HepG2 (cell line): ENCODE measurements around the gene PLEKHG2. TPM values are rescaled to one million over a fixed set of nuclear protein-coding genes. Genes with fewer than 3 reads are reported as not detected.

Experiments
- ATAC-seq: fragments of 200-7000 bp; cut with Tn5 transposase; 3 replicates; pipeline ENCODE4 v1.9.1; 2020; ENCODE audit warnings: mild to moderate bottlenecking, moderate library complexity
- BruUV-seq: library from RNA; stranded (reverse); fragments of 400-500 nt; replicated peaks from 2 replicates; lab custom pipeline; 2021; lab: Mats Ljungman, UMichigan
- CTCF ChIA-PET: fragments of 300-600 bp; formaldehyde crosslinking; extraction: SDS; loops from one replicate; lab custom pipeline; 2021; ENCODE audit warnings: low total read pairs, inconsistent platforms, low intra/inter-chr PET ratio; lab: Yijun Ruan, JAX
- POLR2A ChIA-PET: fragments of 350-600 bp; sonication (Branson Sonifier 250); formaldehyde crosslinking; loops from one replicate; lab custom pipeline; 2020; ENCODE audit warnings: antibody characterized with exemption, inconsistent platforms; lab: Yijun Ruan, JAX
- DNase-seq: peaks from one replicate; pipeline ENCODE4 v3.0.0-alpha.2; 2015; ENCODE audit warnings: low spot score
- FAIRE-seq: peaks from 3 replicates; lab custom pipeline; 2011; peaks lifted over from hg19 to GRCh38; lab: Jason Lieb, UNC
- H2AFZ ChIP-seq: one replicate; pipeline ENCODE4 v1.6.1; 2011; ENCODE audit warnings: low read length, inconsistent platforms
- H3K27ac ChIP-seq: fragments of 300-600 bp; 3 replicates; pipeline ENCODE4 v1.8.0; 2011; ENCODE audit warnings: mixed run types, mild to moderate bottlenecking, mixed read lengths, low read length, inconsistent platforms; ENCODE audit not compliant: insufficient read depth; ENCODE audit errors: extremely low read length
- H3K27me3 ChIP-seq, 2 experiments: fragments of 200-600 bp in 1 of 2; 2 replicates in 1 of 2; 3 replicates in 1 of 2; pipeline versions ENCODE4 v1.6.0 to v1.8.0; 2011; ENCODE audit warnings: low read length in 2 of 2, mild to moderate bottlenecking in 2 of 2, moderate library complexity in 2 of 2, inconsistent platforms in 1 of 2; ENCODE audit not compliant: insufficient read depth in 2 of 2, control insufficient read depth in 1 of 2
- H3K36me3 ChIP-seq, 2 experiments: fragments of 200-600 bp in 1 of 2; replicated peaks in 1 of 2; 2 replicates in 1 of 2; 3 replicates in 1 of 2; pipeline versions ENCODE4 v1.5.1 to v1.8.0; 2011; ENCODE audit warnings: low read length in 2 of 2, inconsistent platforms in 1 of 2; ENCODE audit not compliant: insufficient read depth in 2 of 2, control insufficient read depth in 1 of 2
- H3K4me1 ChIP-seq: 2 replicates; pipeline ENCODE4 v1.5.1; 2012; ENCODE audit warnings: low read length, inconsistent platforms; ENCODE audit not compliant: insufficient read depth
- H3K4me2 ChIP-seq: 2 replicates; pipeline ENCODE4 v1.6.0; 2011; ENCODE audit warnings: low read depth, low read length, inconsistent platforms
- H3K4me3 ChIP-seq, 3 experiments: fragments of 200-600 bp in 1 of 3; sonication (generic), shearing (Covaris generic) in 1 of 3; replicated peaks in 1 of 3; 2 replicates each; pipeline ENCODE4 v1.5.1; 2011 to 2016; ENCODE audit warnings: low read length in 3 of 3, inconsistent platforms in 2 of 3, low read depth in 2 of 3, mild to moderate bottlenecking in 2 of 3, control low read depth in 1 of 3, mixed read lengths in 1 of 3; ENCODE audit not compliant: insufficient read depth in 1 of 3
- H3K79me2 ChIP-seq: one replicate; pipeline ENCODE4 v1.6.1; 2011; ENCODE audit warnings: low read length, inconsistent platforms; ENCODE audit not compliant: insufficient read depth
- H3K9ac ChIP-seq: 2 replicates; pipeline ENCODE4 v1.6.0; 2011; ENCODE audit warnings: mild to moderate bottlenecking, low read depth, low read length, inconsistent platforms; ENCODE audit not compliant: insufficient read depth
- H3K9me3 ChIP-seq: 2 replicates; pipeline ENCODE4 v1.5.1; 2012; ENCODE audit warnings: mild to moderate bottlenecking, low read length
- H4K20me1 ChIP-seq: 2 replicates; pipeline ENCODE4 v1.6.0; 2011; ENCODE audit warnings: inconsistent platforms, mild to moderate bottlenecking, low read length, moderate library complexity; ENCODE audit not compliant: insufficient read depth
- HOXA5 ChIP-seq: sonication (generic); formaldehyde crosslinking; IDR thresholded peaks from 2 replicates; pipeline ENCODE4 v1.4.0; 2020; ENCODE audit warnings: missing genetic modification reagents
- MIXL1 ChIP-seq: IDR thresholded peaks from 2 replicates; pipeline ENCODE4 v1.6.1; 2016
- SETDB1 ChIP-seq: sonication (generic); formaldehyde crosslinking; IDR thresholded peaks from 2 replicates; pipeline ENCODE4 v1.5.1; 2020; ENCODE audit warnings: missing genetic modification reagents, mild to moderate bottlenecking, borderline replicate concordance
- ZNF17 ChIP-seq: sonication (generic); formaldehyde crosslinking; IDR thresholded peaks from 2 replicates; pipeline ENCODE4 v1.5.0; 2020; ENCODE audit warnings: mild to moderate bottlenecking, missing genetic modification reagents
- ZNF30 ChIP-seq: sonication (generic); formaldehyde crosslinking; IDR thresholded peaks from 2 replicates; pipeline ENCODE4 v1.5.0; 2020; ENCODE audit warnings: mild to moderate bottlenecking, missing genetic modification reagents
- WGBS: methylation state at CpG from one replicate; pipeline ENCODE4 v1.1.6; 2017; ENCODE audit warnings: low lambda C conversion rate; 5-methylcytosine and 5-hydroxymethylcytosine counted together
- in situ Hi-C: cut with HindIII; loops from 2 replicates; pipeline ENCODE4 v1.10.0; 2017; ENCODE audit warnings: low pct_unique_long_range_greater_than_20kb; ENCODE audit not compliant: extremely low pct_ligation_motif_present
- intact Hi-C: fragments of 100-400 bp; cut with micrococcal nuclease; formaldehyde crosslinking; loops from one replicate; pipeline ENCODE4 v1.10.0; 2022; ENCODE audit not compliant: unreplicated experiment
- polyA plus RNA-seq, 8 experiments: library from polyadenylated mRNA; depleted of rRNA in 3 of 8; stranded (reverse) in 7 of 8; unstranded in 1 of 8; fragments of >200 nt; fragmentation: Illumina TruSeq in 4 of 8; extraction: Trizol in 4 of 8; gene quantifications; 2 replicates each; pipeline versions ENCODE4 v1.2.1 to v1.2.3, GENCODE V29; 2011 to 2016; ENCODE audit warnings: low read depth in 4 of 8, missing spikeins in 1 of 8, mixed read lengths in 1 of 8; ENCODE audit not compliant: insufficient read depth in 1 of 8
- total RNA-seq, 5 experiments: library from RNA; depleted of rRNA; stranded (reverse); fragments of >200 nt; fragmentation: Illumina TruSeq; extraction: Trizol; gene quantifications; 2 replicates each; pipeline ENCODE4 v1.2.3, GENCODE V29; 2016; ENCODE audit warnings: low read depth in 1 of 5
- TF ChIP-seq, protein P1 (sequence below): sonication (generic); formaldehyde crosslinking; conservative IDR thresholded peaks from 2 replicates; pipeline ENCODE4 v1.4.0; 2020; ENCODE audit warnings: mild to moderate bottlenecking, missing genetic modification reagents, moderate library complexity
- TF ChIP-seq, protein P2 (sequence below): sonication (generic); formaldehyde crosslinking; IDR thresholded peaks from 2 replicates; pipeline ENCODE4 v1.5.0; 2020; ENCODE audit warnings: missing genetic modification reagents
- TF ChIP-seq, protein P3 (sequence below): IDR thresholded peaks from 2 replicates; pipeline ENCODE4 v1.6.1; 2018; ENCODE audit warnings: missing genetic modification reagents

Gene PLEKHG2
- total and polyA plus RNA-seq, 2 of the 13 experiments (the other 11 are each of a cell fraction or from before 2014, with no cell fraction given), result 3.6 to 6.8 TPM

DNA sequence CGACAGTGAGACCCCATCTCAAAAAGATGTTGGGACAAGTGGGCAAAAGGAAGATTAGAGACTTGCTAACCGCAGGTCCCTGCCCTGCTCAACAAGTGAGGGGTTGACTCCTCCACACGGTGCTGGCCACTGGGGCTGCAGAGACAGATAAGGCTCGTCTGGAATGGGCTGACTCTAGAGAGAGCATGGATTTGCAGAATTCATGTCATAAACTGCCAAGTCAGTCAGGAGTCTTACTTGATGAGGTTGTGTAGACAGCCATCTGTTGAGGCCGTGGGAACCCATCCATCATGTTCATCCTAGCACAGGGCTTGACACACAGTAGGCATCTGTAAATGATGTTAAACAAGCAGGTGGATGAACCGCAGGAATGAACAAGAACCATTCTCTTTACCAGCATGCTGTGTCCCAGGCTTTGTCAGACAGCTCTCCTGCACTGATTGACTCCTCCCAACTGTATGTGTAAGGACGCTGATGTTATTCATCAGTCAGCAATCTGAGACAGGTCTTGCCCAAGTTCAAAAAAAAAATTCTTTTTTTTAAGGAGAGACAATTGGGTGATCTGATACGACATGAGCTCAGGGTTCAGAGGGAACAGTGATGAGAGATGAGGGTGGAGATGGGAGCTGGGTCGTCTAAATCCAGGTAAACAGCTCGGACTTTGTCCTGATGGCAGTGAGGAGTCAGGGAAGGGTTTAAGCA lies 30.4 kb upstream of the PLEKHG2 start:
- peaks cover 37 to 82% of the 10 kb centered on the region in 2 experiments for H3K36me3 ChIP-seq
- H3K4me1 ChIP-seq, result peaks cover 14% of the 10 kb centered on the region
- WGBS, result 87% methylated on average over 7 of the region's 10 CpGs
- CTCF ChIA-PET, result no interaction called here
- H3K4me2 ChIP-seq, result no peak overlapping the region
- no peak overlapping the region for H3K27ac ChIP-seq
- ATAC-seq (no peak), DNase-seq (no peak), FAIRE-seq (no peak)
- H4K20me1 ChIP-seq, result no peaks in the 10 kb centered on the region
- H3K79me2 ChIP-seq, result no peaks in the 10 kb centered on the region
- intact Hi-C loops, result no loop called here
- H3K4me3 ChIP-seq, result no peak overlapping the region
- H3K27me3 ChIP-seq, result no peaks in the 10 kb centered on the region
- POLR2A ChIA-PET, result interaction anchor here (1.5 kb wide), 1 partner anchor 9 kb away, joined by 9 read pairs; the partner anchor contains the start of genes MED29 and PAF1
- in situ Hi-C loops, result no loop called here
- no peak overlapping the region for H3K9ac ChIP-seq
- H2AFZ ChIP-seq, result no peak overlapping the region
- TF ChIP-seq ZNF17 (CRISPR knock-in tag), result no peak
- TF ChIP-seq HOXA5 (CRISPR knock-in tag), result no peak
- no peak for TF ChIP-seq ZNF30 (CRISPR knock-in tag)
- TF ChIP-seq SETDB1, result no peak
- TF ChIP-seq, protein P1, sequence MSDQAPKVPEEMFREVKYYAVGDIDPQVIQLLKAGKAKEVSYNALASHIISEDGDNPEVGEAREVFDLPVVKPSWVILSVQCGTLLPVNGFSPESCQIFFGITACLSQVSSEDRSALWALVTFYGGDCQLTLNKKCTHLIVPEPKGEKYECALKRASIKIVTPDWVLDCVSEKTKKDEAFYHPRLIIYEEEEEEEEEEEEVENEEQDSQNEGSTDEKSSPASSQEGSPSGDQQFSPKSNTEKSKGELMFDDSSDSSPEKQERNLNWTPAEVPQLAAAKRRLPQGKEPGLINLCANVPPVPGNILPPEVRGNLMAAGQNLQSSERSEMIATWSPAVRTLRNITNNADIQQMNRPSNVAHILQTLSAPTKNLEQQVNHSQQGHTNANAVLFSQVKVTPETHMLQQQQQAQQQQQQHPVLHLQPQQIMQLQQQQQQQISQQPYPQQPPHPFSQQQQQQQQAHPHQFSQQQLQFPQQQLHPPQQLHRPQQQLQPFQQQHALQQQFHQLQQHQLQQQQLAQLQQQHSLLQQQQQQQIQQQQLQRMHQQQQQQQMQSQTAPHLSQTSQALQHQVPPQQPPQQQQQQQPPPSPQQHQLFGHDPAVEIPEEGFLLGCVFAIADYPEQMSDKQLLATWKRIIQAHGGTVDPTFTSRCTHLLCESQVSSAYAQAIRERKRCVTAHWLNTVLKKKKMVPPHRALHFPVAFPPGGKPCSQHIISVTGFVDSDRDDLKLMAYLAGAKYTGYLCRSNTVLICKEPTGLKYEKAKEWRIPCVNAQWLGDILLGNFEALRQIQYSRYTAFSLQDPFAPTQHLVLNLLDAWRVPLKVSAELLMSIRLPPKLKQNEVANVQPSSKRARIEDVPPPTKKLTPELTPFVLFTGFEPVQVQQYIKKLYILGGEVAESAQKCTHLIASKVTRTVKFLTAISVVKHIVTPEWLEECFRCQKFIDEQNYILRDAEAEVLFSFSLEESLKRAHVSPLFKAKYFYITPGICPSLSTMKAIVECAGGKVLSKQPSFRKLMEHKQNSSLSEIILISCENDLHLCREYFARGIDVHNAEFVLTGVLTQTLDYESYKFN (CRISPR knock-in tag), result no peak
- TF ChIP-seq, protein P2, sequence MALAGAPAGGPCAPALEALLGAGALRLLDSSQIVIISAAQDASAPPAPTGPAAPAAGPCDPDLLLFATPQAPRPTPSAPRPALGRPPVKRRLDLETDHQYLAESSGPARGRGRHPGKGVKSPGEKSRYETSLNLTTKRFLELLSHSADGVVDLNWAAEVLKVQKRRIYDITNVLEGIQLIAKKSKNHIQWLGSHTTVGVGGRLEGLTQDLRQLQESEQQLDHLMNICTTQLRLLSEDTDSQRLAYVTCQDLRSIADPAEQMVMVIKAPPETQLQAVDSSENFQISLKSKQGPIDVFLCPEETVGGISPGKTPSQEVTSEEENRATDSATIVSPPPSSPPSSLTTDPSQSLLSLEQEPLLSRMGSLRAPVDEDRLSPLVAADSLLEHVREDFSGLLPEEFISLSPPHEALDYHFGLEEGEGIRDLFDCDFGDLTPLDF (CRISPR knock-in tag), result no peak
- TF ChIP-seq, protein P3, sequence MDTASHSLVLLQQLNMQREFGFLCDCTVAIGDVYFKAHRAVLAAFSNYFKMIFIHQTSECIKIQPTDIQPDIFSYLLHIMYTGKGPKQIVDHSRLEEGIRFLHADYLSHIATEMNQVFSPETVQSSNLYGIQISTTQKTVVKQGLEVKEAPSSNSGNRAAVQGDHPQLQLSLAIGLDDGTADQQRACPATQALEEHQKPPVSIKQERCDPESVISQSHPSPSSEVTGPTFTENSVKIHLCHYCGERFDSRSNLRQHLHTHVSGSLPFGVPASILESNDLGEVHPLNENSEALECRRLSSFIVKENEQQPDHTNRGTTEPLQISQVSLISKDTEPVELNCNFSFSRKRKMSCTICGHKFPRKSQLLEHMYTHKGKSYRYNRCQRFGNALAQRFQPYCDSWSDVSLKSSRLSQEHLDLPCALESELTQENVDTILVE, result no peak
- no peak for TF ChIP-seq MIXL1 (CRISPR knock-in tag)
- BruUV-seq, result no TSS peak
- H3K9me3 ChIP-seq, result no peaks in the 10 kb centered on the region
